Endothelial cell of hepatic sinusoid (primary cell): Measurements from ENCODE around the gene SLC10A6.
"Not testable (repeated sequence)": the region's sequence is repeated elsewhere in the genome, so short reads cannot be mapped to it uniquely, and the experiment has no call there.

Source experiments
- in situ Hi-C: cut with HindIII; loops from 2 replicates; pipeline ENCODE4 v1.10.0; 2017; ENCODE audit warnings: low sequenced_read_pairs

Gene SLC10A6

DNA sequence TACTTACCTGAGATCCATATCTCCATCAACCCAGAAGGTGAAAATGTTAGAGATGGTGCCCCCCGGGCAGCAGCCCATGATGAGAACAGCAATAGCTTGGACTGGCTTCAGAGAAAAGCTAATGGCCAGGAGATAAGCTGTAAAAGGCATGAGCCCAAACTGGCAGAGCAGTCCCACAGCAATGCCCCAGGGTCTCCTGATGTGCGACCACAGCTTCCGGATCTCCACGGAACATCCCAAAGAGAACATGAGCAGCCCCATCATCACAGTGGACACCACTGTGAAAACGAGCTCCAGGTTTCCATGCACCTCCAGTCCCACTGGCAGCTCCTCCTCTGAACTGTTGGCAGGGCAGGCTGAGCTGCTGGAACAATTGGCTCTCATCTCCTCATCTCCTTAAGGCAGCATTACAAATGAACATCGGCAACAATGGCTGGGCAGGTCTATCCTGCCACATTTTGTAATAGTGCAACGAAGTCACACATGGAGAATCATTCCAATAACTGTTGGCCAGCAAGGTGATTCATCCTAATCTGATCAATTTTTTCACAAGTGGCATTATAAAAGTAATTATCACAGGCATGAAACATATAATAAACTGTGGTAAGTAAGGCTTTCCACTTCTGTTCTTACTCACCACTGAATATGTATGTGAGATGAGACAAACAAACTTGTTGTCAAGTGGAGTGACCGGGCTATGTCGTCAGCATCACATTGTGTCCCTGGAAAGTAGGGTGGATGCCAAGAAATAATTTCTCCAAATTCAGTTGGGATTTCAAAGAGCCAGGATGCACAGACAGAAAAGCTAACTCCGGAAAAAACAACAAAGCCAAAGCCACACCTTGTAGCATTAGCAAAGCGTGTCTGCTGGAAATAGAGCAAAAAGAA is at the start of gene SLC10A6:
Gene SLC10A6 (minus strand): TSS at position 653 of the 888 bp plus-strand sequence. CDS start 269 bp downstream, at position 384.
- in situ Hi-C loops: no loop called here

DNA sequence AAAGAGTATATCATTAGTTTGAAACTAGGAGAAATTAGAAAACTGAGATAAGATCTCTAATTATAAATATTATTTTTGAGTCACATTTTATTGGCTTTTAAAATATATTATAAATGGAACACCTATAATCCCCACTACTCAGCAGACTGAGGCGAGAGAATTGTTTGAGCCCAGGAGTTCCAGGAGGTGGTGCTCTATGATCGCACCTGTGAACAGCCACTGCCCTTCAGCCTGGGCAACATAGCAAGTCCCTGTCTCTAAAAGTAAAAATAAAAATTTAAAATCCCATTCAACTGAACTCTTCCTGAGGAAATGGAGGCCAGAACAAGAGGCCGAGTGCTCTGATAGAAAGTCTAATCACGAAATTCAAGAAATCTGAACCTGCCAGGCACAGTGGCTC is 49.4 kb upstream of the SLC10A6 start:
- in situ Hi-C loops: no loop called here

GRCh38 chr4:86896596-86896995 is 47.4 kb upstream of the SLC10A6 start:
- in situ Hi-C loops: no loop called here

GRCh38 chr4:86895692-86896488 is 46.7 kb upstream of the SLC10A6 start:
- in situ Hi-C loops: no loop called here

DNA sequence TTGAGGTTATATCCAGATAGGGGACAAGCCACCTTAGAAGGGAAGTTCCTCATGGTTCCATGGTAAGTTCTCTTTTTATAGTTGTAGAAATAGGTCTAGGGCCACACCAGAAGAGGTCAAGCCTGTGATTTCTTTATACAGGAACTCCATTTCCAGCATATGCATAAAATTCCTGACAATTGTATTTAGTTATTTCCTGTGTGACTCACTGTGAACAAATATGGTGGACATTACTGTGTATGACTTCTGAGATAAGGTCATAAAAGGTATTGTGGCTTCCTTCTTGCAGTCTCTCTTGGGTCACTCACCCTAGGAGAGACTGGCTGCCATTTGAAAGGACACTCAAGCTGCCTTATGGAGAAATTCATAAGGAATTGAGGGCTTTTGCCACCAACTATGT is 45.3 kb upstream of the SLC10A6 start:
- in situ Hi-C loops: no loop called here

GRCh38 chr4:86893136-86893535 is 44.0 kb upstream of the SLC10A6 start:
- in situ Hi-C loops: no loop called here

- in situ Hi-C loops: no loop called here
Measured at GRCh38 chr4:86892636-86892960, 43.4 kb upstream of the SLC10A6 start.

DNA sequence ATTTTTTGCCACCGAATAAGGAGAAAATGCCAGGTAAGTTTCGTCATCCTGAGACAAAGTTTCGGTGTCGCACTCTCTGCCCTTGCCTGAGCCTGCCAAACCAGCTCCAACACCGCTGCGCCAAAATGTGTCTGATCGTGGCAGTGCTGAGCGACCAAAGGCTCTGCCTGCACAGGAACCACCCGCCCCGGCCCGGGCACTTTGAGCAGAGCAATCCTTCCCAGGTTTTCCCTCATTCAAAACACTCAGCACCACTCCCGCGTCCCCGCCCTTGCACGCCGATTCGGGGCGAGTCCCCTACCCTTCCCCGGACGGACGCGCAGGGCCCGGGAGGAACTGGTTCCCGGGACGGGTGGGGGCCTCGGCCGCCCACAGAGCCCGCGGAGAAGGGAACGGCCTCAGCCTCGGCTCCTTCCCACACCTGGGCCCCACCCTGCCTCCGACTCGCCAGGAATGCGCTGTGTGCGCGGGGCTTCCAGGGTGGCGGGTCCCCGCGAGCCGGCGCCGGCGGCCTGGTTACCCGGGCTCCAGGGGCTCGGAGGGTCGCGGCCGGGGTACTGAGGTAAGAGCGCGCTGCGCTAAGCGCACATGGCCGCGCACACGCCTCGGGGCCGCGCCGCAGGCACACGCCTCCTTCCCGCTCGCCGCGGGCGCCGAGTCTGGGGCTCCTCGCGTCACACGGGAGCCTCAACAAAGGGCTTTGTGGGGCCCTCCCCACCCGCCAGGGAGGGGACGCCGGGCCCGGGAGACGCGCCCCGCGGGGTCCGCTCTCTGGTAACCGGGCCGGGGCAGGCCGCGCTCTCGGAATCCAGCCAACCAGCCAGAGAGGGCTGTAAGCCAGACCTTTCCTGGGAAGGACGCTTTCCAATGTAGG is 42.8 kb upstream of the SLC10A6 start, which contains the start of gene C4orf36:
Gene C4orf36 (minus strand): TSS at position 661 of the 874 bp plus-strand sequence. CDS start 902 bp downstream, outside the sequence.
- in situ Hi-C loops: no loop called here

- in situ Hi-C loops: no loop called here
Measured at GRCh38 chr4:86890790-86891189, 41.6 kb upstream of the SLC10A6 start.

DNA sequence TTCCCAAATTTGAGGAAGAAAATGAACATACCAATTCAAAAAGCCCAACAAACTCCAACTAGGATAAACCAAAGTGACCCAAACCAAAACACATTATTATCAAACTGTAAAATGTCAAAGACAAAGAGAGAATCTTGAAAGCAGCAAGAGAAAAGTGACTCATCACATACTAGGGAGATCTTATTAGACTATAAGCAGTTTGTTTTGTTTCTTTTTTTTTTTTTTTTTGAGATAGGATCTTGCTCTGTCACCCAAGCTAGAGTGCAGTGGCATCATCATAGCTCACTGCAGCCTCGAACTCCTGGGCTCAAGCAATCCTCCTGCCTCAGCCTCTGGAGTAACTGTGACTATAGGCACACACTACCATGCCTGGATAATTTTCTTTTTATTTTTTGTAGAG is 30.5 kb upstream of the SLC10A6 start:
- in situ Hi-C loops: no loop called here

DNA sequence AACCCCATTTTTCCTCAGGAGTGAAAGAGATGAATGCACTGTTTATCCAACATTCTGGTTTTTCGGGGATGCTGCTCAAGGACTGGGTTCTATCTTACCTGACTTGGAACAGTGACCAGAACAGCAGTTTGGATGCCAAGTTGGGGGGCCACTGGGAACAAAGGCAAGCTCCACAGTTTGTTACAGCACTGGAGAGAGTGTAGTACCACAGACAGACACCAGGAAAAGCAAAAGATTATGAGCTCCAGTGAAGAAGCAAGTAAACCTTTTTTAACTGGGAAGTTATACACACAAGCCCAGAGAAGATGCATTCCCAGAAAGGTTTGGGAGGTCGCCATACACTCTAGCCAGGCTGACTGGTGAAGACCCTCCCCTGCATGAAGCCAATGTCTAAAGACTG is 29.5 kb upstream of the SLC10A6 start:
- in situ Hi-C loops: no loop called here

DNA sequence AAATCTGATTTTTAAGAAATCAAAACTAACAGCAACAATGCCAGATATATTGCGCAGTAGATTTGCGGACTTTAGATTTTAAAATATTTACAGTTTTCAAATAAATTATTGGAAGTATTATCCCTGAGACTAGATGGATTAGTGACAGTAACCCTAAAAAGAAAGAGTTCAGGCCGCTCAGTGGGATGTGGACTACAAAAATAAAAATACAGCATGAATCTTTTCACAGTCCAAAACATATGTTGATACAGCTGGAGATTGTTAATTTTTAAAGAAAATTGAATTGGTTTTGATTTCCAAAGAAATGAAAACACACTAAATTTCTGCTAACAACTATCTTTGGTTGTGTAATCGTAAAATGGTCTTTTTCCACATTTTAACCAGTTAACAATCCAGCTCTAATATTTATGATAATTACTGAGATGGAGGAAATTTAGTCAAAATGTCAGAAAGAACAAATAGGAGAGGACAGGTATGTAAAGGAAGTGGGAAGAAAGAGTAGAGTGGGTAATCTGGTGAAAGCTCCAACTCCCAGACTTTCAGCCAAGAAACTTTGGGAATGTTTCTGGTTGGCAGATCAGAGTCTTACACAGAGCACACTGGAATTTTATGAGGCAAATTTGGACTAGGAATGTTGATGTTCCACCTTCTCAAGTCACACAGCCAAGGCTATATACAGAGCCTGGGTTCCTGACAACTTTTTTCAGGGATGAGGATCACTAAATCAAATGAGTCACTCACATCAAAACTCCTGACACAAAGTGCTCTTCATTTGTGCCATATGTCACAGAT is 27.9 kb upstream of the SLC10A6 start:
- in situ Hi-C loops: no loop called here

DNA sequence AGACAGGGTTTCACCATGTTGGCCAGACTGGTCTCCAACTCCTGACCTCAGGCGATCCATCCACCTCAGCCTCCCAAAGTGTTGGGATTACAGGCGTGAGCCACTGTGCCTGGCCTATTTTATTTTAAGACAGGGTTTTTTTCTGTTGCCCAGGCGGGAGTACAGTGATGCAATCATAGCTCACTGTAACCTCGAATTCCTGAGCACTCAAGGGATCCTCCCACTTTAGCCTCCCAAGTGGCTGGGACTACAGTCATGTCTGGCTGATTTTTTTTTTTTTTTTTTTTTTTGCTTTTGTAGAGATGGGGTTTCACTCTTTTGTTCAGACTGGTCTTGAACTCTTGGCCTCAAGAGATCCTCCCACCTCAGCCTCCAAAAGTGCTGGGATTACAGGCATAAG is 26.3 kb upstream of the SLC10A6 start:
- in situ Hi-C loops: not testable (repeated sequence)

GRCh38 chr4:86872135-86872534 is 23.0 kb upstream of the SLC10A6 start:
- in situ Hi-C loops: no loop called here

DNA sequence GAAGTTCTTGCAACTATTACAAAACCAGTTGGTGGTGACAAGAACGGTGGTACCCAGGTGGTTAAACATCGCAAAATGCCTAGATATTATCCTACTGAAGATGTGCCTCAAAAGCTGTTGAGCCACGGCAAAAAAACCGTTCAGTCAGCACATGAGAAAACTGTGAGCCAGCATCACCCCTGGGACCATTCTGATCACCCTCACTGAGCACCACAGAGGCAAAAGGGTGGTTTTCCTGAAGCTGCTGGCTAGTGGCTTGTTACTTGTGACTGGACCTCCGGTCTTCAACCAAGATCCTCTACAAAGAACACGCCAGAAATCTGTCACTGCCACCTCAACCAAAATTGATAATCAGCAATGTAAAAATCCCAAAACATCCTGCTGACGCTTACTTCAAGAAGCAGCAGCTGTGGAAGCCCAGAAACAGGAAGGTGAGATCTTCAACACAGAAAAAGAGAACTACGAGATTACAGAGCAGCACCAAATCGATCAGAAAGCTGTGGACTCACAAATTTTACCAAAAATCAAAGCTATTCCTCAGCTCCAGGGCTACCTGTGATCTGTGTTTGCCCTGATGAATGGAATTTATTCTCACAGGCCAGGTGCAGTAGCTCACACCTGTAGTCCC is 21.4 kb upstream of the SLC10A6 start:
- in situ Hi-C loops: no loop called here

GRCh38 chr4:86857341-86858052 is 8.3 kb upstream of the SLC10A6 start:
- in situ Hi-C loops: no loop called here

- in situ Hi-C loops: no loop called here
Measured at GRCh38 chr4:86856896-86857295, 7.7 kb upstream of the SLC10A6 start.

DNA sequence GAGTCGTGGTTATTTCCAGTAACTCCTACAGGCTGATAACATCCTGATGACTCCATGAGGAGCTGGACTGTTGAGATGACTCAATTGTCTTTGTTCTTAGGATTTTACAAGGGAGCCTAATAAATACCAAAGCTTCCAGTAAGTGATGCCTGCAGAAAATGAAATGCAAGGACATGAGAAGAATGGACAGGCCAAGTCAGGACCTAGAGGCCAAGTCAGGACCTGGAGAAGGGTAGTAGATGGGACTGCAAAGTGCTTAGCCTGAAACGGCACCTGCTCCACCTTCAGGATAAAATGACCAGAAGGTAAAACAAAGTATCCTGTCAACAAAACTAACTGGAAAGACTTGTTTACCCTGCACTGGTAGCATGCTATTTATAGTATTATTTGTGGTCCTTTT is 6.4 kb upstream of the SLC10A6 start:
- in situ Hi-C loops: no loop called here

GRCh38 chr4:86853209-86853608 is 4.0 kb upstream of the SLC10A6 start:
- in situ Hi-C loops: no loop called here
